HS-27A (cell line): ENCODE measurements around the gene CCDC185.
"Not testable (repeated sequence)": the region's sequence is repeated elsewhere in the genome, so short reads cannot be mapped to it uniquely, and the experiment has no call there.

Experiments
- DNase-seq: peaks from one replicate; pipeline ENCODE4 v3.0.0-alpha.2; 2012; ENCODE audit warnings: low read depth, missing footprints

CCDC185 gene

DNA sequence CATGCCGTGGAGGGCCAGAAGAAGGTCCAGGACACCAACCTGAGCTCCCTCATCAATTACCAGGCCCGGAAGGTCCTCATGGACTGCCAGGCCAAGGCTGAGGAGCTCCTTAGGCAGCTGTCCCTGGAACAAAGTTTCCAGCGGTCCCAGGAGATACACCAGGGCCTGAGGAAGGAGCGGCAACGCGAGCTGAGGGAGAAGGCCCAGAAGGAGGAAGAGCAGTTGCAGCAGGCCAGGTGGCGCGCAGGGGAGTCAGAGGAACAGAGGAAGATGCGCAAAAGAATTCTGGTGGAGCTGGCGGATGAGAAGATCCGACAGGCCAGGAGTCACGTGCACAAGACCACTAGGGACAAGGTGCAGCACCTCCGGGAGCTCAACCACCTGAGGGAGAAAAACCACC lies 1.5 kb downstream of the CCDC185 start:
- DNase-seq: no peak

DNA sequence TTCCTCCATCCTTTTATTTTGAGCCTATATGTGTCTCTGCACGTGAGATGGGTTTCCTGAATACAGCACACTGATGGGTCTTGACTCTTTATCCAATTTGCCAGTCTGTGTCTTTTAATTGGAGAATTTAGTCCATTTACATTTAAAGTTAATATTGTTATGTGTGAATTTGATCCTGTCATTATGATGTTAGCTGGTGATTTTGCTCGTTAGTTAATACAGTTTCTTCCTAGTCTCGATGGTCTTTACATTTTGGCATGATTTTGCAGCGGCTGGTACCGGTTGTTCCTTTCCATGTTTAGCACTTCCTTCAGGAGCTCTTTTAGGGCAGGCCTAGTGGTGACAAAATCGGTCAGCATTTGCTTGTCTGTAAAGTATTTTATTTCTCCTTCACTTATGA lies 6.2 kb downstream of the CCDC185 start:
- DNase-seq: not testable (repeated sequence)

DNA sequence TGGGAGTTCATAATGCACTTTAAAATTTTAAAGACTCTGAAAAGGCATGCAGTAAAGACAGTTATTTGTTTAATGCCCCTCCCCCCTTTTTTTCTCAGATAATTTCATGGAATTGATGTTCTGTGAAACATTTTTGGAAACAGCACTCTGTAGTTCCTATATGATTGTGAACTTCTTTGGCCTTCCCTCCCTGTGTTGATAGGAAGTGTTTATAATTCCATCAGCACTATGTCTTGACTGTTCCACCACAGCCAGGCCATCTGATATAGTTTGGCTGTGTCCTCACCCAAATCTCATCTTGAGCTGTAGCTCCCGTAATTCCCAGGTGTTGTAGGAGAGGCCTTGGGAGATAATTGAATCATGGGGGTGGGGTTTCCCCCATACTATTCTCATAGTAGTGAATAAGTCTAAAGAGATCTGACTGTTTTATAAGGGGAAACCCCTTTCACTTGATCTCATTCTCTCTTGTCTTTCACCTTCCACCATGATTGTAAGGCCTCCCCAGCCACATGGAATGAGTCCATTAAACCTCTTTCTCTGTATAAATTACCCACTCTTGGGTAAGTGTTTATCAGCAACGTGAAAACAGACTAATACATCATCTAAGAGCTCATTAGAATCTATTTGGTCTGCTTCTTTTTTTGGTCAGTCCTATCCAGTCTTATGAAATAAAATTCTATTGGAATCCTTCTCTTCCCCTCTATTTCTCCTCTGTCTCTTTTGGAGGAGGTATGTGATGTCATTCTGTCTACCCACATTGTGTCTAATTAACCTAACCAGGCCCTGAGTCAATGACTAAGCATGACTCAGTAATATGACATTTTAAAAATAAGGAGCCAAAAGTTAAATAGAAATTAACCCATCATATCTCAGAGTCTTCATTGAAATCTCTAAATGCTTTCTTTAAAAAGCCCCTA lies 8.9 kb downstream of the CCDC185 start:
- DNase-seq: no peak

DNA sequence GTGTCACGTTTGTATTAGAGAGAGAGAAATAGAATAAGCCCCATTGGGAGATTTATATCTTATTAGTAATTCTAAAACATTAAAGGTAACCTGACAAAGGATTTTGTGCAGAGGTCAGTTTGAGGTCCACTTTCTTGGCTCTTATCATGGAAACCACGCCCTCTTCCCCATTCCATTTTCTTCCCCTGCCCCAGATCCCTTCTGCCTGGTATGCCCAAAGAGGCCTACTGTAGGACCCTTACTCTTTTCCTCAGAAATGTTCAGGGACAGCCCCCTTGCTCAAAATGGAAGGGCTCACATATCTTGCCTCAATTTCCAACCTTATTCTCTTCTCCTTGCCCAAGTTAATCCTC lies 9.6 kb downstream of the CCDC185 start:
- no peak for DNase-seq

DNA sequence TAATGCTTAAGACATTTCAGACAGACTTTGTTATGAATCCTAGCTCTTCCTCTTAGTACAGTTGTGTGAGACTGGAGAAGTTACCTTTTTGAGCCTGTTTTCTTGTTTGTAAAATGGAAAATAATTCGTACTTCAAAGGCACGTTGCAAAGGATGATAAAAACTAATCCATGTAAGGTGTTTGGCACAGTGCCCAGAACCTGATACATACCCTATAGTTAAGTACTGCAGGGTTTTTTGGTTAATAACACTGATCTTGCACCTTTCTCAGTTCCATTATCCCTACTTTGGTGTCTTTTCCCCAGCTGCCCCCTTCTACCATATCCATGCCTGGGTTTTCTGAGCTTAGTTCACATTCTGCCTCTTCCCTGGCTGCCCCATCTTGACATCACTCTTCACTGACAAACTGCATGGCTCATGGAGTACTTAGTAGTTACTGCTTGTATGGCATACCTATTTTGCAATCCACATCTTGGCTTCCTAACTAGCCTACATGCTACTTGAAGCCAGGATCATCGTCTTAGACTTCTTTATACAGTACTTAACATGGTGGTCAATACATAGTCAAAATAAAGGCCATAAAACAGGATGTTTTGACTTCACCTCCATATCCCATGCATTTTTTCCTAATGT lies 10.1 kb downstream of the CCDC185 start:
- no peak for DNase-seq

DNA sequence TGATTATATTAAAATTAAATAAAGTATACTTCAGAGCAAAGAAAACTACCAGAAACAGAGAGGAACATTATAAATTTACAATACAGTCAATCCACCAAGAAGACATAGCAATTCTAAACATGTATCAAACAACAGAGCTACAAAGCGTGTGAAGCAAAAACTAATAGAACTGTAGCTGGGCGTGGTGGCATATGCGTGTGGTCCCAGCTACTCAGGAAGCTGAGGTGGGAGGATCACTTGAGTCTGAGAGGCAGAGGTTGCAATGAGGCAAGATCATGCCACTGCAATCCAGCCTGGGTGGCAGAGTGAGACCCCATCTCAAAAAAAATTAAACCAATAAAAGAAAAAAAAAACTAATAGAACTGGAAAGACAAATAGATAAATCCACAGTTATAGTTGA lies 12.3 kb downstream of the CCDC185 start:
- DNase-seq: no peak

DNA sequence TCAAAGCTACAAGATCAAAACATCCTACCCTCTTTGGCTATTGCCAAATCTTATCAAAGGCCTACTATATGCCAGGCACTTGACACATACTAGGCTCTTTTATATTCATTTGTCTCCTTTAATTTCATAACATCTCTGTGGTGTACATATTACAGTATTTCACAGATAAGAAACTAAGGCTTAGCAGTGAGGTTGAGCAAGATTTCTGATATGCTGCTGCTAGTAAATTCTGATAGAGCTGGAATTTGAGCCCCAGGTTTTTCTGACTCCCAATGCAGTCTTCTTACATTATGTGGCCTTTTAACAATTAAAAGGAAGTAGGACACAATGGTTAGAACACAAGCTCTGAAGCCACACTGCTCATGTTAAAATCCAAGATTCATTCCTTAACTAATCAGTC lies 16.8 kb downstream of the CCDC185 start:
- DNase-seq: no peak

DNA sequence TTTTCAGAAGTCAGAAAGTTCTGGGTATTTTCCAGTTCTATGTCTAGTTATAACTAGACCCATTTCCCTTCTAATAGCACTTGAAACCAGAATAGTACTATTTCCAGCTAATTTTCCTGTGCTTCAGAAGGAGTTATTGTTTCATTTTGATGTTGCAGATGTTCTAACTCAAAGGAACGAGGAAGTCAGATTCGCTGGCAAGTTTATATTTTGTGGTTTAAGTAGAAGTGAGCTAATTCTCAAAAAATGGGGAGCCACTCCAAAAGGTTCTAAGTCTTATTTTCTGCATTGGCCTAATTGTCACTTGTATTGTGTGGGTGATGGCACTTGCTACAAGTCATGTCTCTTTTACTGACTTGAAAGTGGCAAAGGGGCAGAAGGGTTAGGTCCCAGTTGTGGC lies 18.1 kb downstream of the CCDC185 start:
- no peak for DNase-seq

DNA sequence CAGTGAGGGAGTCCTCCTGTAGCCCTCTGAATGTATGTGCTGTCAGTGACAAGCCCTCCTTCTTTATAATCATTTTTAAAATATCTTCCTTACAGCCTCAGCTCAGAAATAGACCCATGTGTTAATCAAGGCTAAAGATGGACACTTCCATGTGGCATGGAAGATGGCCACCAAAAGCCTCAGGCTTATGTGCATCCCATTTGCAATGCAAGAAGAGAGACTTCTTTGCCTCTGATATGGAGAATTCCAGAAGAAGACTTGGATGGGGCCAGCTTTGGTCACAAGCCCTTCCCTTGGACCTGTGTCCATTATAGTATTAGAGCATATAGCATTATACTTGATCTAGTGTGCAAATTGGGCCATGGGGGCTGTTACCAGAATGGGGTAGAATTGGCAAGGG lies 18.5 kb downstream of the CCDC185 start:
- no peak for DNase-seq

DNA sequence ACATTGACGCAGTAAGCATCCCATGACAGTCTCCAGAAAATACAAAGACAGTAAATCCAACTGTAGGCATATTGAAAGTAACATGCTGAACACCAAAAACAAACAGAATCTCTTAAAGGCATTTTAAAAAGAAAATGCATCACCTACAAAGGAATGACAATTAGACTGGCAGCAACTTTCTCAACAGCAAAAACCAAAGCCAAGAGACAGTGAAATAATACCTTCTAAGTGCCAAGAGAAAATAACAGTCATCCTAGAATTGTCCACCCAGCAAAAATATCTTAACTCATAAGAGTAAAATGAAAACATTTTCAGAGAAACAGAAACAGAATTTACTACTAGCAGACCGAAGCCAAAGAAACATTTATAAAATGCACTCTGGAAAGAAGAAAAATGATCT lies 20.0 kb downstream of the CCDC185 start:
- no peak for DNase-seq

DNA sequence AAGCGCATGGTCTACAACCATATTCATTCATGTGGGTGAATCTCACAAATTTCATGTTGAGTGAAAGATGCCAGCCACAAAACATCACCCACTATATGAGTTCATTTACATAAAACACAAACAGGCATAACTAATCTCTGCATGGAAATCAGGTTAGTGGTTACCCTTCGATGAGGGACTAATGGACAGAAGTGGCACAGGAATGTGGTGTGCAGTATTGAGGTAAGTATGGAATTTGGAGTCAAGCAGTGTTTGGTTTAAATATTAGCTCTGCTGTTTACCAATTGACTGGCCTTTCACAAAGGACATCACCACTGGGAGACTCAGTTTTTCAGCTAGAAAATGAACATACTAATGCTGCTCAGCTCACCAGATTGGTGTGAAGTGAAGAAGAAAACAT lies 24.2 kb downstream of the CCDC185 start:
- no peak for DNase-seq

DNA sequence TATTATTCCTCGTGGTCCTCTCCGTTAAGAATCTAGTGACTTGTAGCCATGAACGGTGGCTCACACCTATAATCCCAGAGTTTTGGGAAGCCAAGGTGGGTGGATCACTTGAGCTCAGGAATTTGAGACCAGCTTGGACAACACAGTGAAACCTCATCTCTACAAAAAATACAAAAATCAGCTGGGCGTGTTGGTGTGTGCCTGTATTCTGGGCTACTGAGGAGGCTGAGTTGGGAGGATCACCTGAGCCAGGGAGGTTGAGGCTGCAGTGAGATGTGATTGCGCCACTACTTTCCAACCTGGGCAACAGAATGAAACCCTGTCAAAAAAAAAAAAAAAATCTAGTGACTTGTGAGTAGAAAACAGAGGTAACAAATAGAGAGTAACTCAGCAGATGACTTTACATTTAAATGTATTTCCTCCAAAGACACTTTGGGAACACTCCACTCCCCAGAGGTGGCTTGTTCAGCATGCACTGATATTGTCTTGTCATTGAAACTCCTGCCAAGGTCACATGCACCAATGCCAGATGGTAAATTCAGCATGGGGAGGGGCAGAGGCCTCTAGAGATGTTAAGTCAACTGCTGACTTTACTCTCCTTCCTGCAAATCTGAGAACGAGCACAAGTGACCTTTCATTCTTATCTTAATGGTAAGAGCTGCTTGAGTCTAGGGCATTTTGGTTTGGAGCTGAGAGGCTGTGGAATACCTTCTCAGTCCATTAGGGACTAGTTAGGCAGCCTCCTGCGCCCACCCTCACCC lies 24.9 kb downstream of the CCDC185 start:
- no peak for DNase-seq

DNA sequence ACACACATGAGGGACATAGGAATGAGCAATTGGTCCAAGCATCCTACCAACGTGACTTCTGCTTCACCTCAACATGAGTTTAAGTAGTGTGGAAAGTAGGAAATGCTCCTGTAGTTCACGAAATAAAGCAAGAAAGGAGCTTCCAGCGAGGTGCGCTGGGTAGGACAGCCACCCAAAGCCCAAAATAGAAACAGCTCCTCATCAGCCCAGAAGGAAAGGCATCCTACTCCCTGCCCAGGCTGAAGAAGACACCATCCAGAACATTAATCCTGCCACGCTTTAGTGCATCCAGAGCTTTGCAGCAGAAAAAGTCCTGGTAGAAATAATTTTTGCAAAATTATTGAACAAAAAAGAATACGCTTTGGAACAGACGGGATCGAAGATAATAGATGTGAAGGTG lies 25.9 kb downstream of the CCDC185 start:
- DNase-seq: no peak

DNA sequence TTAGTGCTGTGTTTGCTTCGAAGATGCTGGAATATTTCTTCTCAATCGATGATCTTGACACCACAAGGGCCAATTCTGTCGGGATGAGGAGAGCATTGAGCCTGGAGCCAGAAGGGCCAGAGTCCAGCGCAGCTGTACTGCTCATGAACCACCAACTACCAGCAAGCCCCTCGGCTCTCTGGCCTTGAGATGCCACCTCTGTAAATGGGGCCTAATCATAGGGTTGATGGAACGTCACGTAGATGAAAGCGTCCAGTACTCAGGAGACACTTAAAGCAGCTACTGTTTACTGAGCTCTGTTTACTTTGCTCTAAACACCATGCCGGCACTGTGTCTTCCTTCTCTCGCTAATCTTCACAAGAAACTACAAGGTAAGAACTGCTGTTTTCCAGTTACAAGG lies 26.3 kb downstream of the CCDC185 start:
- DNase-seq: no peak

DNA sequence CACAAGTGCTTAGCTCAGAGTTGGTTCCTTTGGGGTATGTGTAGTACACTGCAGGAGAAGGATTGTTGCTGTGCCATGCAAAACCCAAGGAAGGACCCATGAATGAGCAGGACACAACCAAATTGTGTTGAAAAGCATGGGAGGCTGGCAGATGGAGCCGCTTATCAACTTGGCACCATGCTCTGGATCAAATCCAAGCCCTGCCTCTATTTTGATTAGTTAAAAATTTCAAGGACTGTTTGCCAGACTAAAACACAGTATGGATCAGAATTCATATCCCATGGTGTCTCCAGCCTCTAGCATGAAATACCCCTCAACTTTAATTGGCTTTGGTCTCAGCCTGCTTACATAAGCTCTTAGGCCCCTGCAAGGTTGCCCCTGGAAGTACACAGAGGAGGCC lies 27.8 kb downstream of the CCDC185 start:
- DNase-seq: no peak

DNA sequence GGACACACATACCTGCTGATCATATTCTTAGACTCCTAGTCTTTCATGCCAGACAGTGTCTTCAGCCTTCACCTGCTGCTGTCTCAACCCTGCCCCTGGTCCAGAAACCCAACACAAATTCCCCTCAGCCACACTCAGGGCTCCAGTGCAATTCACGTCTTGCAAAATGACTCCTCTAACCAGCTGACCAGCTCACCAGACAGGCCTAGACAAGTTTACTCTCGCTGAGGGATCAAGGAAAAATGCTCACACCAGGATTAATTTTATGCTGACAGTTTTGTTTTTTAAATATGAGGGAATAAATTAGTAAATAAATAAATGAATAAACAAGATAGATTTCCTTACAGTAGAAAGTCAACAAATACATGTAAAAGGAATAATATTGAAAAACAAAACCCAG lies 28.5 kb downstream of the CCDC185 start:
- no peak for DNase-seq

DNA sequence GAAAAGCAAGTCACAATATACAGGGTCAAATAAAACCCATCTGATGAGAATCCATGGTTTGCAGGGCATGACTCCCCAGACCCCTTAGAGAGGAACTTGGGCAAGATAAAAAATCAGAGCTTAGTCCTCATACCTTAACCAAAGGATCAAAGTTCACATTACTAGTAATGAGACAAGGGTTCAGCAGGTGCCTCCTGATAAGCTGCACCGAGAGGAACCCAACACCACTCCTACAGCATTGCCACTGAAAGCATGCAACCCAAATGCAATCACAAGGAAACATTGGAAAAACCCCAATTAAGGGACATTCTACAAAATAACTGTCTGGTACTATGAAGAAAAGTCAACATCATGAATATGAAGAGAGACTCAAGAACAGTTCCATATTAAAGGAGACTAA lies 29.7 kb downstream of the CCDC185 start:
- no peak for DNase-seq

DNA sequence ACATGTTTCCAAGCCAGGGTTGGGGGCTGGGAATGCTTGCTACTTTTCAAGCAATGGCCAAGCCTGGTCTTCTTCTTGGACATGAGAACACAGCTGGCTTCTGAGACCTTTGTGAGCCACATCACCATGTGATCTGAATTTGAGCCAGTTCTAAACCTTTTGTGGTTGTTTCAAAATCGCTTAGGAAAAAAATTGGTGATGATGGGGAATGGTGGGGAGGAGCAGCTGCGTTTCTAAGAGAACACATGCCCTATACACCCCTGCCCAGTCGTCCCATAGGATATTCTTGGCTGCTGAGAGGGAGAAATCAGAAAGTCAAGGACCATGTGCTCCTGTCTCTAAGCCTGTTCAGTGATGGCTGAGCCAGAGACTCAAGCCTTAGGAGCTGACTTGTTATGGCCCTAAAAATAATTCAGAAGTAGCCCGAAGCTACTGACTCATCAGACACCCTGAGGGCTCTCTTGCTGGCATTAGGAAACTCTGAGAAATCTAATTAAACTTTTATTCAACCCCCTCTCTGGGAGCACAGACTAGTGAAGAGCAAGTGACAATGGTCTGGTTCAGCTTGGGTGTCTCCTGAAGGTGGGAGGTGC lies 30.5 kb downstream of the CCDC185 start:
- DNase-seq: no peak

DNA sequence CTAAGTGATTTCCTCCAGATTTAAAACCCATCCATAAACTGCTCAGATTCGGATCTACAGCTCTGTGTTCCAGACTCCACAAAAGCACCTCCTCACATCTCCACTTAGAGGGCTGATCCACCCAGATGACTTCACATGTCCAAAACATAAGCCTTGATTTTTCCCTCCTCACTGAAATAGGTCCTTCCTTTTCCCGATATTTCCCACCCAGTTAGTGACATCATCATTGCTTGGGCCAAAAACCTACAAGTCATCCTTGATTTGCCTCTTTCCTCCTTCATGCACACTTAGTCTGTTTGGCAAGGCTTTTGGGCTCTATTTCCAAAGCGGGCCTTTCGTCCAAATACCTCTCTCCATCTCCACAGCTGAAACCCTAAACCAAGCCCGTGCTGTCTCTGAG lies 32.3 kb downstream of the CCDC185 start:
- DNase-seq: no peak

DNA sequence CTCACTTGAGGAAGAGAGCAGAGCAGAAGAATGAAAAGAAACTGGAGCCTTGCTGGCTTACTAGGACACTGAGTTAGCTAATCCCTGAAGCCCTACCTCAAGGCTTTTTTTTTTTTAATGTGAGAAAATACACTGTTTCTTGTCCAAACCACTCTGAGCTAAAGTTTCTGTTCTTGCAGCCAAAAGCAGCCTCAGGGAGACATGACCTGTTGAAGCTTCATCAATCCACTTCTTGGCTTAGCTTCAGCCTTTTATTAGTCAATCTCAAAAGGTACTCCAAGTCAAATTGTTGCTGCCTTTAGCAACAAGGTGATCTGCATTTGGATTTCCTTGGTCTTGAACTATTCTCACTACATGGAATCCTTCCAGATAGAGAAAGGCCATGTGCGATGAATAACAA lies 33.7 kb downstream of the CCDC185 start:
- DNase-seq: no peak

DNA sequence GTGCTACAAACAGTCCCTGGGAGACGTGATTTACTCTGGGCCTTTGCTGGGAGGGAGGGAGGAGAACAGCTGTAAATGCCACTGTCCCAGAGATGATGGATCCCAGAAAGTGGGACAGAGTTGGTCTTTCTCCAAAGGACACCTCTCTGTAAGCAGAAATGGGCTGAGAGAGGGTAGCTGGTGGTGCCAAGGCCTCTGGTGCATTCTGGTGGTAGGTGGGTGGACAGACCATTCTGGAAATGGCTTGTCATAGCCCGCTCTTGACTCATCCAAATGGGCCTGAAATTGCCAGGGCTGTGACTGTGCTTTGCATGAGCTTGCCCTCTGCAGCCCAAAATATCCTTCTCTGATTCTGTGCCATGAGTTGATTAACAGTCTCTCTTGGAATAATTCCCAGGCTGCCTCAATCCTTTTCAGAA lies 36.1 kb downstream of the CCDC185 start:
- DNase-seq: no peak

DNA sequence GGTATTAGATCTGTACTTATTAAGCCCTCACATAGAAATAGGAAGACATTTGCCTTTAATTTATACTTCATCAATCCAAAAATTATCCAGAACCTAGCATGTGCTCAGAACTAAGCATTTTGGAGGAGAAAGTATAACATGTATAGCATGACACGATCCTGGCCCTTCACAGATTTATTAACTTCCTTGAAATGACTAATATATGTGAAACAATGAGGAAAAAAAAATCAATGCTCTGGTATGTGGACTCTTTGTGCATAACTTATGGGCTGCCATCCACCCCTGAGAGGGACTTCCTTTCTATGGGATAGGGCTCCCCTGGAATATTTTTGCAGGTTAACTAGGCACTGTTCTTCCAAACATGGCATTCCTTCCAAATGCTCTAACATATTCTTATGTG lies 36.6 kb downstream of the CCDC185 start:
- DNase-seq: no peak

DNA sequence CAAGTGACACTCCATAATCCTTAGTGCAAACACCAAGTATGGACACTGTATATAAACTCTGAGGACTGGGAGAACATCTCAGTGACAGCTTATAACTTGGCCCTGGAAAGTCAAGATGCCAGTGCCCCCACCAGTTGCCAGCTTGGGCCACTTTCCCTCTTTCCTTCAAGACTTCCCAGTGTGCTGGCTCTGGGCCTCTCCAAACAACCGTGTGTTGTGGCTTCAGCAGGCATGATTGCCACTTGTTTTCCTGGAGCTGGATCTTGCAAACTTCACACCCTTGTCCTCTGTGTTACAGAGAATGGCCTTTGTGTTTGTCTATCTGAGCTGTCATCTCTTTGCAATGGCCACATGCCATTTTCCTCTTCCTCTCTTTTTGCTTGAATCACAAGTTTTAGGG lies 37.0 kb downstream of the CCDC185 start:
- no peak for DNase-seq
